HG02884 (cell line): Measurements from ENCODE around the gene CD99L2.

Source experiments
- ATAC-seq: cut with Tn5 transposase; IDR thresholded peaks from one replicate; pipeline ENCODE4 v1.9.1; 2021; ENCODE audit warnings: mild to moderate bottlenecking, moderate library complexity; ENCODE audit not compliant: unreplicated experiment

Gene CD99L2

GRCh38 chrX:150806827-150807226 lies 91.6 kb downstream of the CD99L2 start:
- no peak for ATAC-seq

- ATAC-seq: no peak
Observed at GRCh38 chrX:150805736-150806135, 92.7 kb downstream of the CD99L2 start.

- no peak for ATAC-seq
Observed at GRCh38 chrX:150792949-150793527, 105.4 kb downstream of the CD99L2 start.

GRCh38 chrX:150790021-150790420 lies 108.4 kb downstream of the CD99L2 start:
- ATAC-seq: no peak

GRCh38 chrX:150781677-150782076 lies 116.8 kb downstream of the CD99L2 start:
- no peak for ATAC-seq

- no peak for ATAC-seq
Observed at GRCh38 chrX:150779385-150779784, 119.1 kb downstream of the CD99L2 start.

GRCh38 chrX:150777328-150777992 lies 121.0 kb downstream of the CD99L2 start:
- no peak for ATAC-seq

- ATAC-seq: no peak
Observed at GRCh38 chrX:150775569-150776350, 122.7 kb downstream of the CD99L2 start.

- ATAC-seq: no peak
Observed at GRCh38 chrX:150774798-150775568, 123.5 kb downstream of the CD99L2 start.

- no peak for ATAC-seq
Observed at GRCh38 chrX:150773634-150774033, 124.8 kb downstream of the CD99L2 start.

- no peak for ATAC-seq
Observed at GRCh38 chrX:150773117-150773516, 125.4 kb downstream of the CD99L2 start.

- ATAC-seq: peak; percentile 75
Observed at GRCh38 chrX:150772150-150772970, 126.1 kb downstream of the CD99L2 start.

- no peak for ATAC-seq
Observed at GRCh38 chrX:150771116-150771515, 127.4 kb downstream of the CD99L2 start.

GRCh38 chrX:150770623-150771022 lies 127.8 kb downstream of the CD99L2 start:
- ATAC-seq: no peak

- ATAC-seq: no peak
Observed at GRCh38 chrX:150769408-150769807, 129.1 kb downstream of the CD99L2 start.

- ATAC-seq: no peak
Observed at GRCh38 chrX:150768580-150769190, 129.8 kb downstream of the CD99L2 start.

- ATAC-seq: no peak
Observed at GRCh38 chrX:150768132-150768485, 130.4 kb downstream of the CD99L2 start.

- peak; percentile 56 for ATAC-seq
Observed at GRCh38 chrX:150767475-150768131, 130.9 kb downstream of the CD99L2 start.

- no peak for ATAC-seq
Observed at GRCh38 chrX:150767045-150767395, 131.4 kb downstream of the CD99L2 start.
